KMS-11 (cell line): ENCODE data around the gene ANKDD1A.

ENCODE experiments used
- H2AFZ ChIP-seq: fragments of 200-600 bp; sonication (generic); 2 replicates; pipeline ENCODE4 v1.6.1; 2016; ENCODE audit warnings: antibody characterized with exemption, mixed run types, low read depth
- H3K27ac ChIP-seq: fragments of 200-600 bp; sonication (generic); 2 replicates; pipeline ENCODE4 v1.6.1; 2016; ENCODE audit warnings: mild to moderate bottlenecking, mixed run types
- H3K27me3 ChIP-seq: fragments of 200-600 bp; sonication (generic); 2 replicates; pipeline ENCODE4 v1.6.1; 2017; ENCODE audit warnings: mild to moderate bottlenecking, low read depth, mixed run types, moderate library complexity; ENCODE audit not compliant: insufficient read depth
- H3K36me3 ChIP-seq: fragments of 200-600 bp; sonication (generic); 2 replicates; pipeline ENCODE4 v1.6.1; 2017; ENCODE audit warnings: mild to moderate bottlenecking, mixed run types; ENCODE audit not compliant: insufficient read depth
- H3K4me1 ChIP-seq: fragments of 200-600 bp; sonication (generic); 2 replicates; pipeline ENCODE4 v1.6.1; 2016; ENCODE audit warnings: mild to moderate bottlenecking, low read depth, mixed run types; ENCODE audit not compliant: poor library complexity, severe bottlenecking
- H3K4me2 ChIP-seq: fragments of 200-600 bp; sonication (generic); 2 replicates; pipeline ENCODE4 v1.7.0; 2016; ENCODE audit warnings: mild to moderate bottlenecking, mixed run types
- H3K4me3 ChIP-seq: fragments of 200-600 bp; sonication (generic); IDR thresholded peaks from 2 replicates; pipeline ENCODE4 v1.6.1; 2017; ENCODE audit warnings: low read depth, low read length, mixed read lengths; ENCODE audit not compliant: insufficient read depth
- H3K79me2 ChIP-seq: fragments of 200-600 bp; sonication (generic); 2 replicates; pipeline ENCODE4 v1.6.1; 2016; ENCODE audit warnings: low read depth, mixed run types; ENCODE audit not compliant: insufficient read depth
- H3K9ac ChIP-seq: fragments of 200-600 bp; sonication (generic); 2 replicates; pipeline ENCODE4 v1.6.1; 2016; ENCODE audit warnings: mild to moderate bottlenecking, mixed run types
- H4K20me1 ChIP-seq: fragments of 200-600 bp; sonication (generic); 2 replicates; pipeline ENCODE4 v1.6.1; 2016; ENCODE audit warnings: mild to moderate bottlenecking, mixed run types; ENCODE audit not compliant: insufficient read depth
- CTCF ChIP-seq: fragments of 200-600 bp; sonication (generic); conservative IDR thresholded peaks from 2 replicates; pipeline ENCODE4 v1.6.1; 2017; ENCODE audit warnings: low read depth, mild to moderate bottlenecking, antibody characterized with exemption, low read length, moderate library complexity, mixed read lengths

Gene ANKDD1A

GRCh38 chr15:64896371-64897069 lies 15.2 kb upstream of the ANKDD1A start:
- H4K20me1 ChIP-seq = no peaks in the 10 kb centered on the region
- no peak overlapping the region; the same call in 1 of the 2 replicates for H3K9ac ChIP-seq
- peak overlapping the region; percentile 62; the same call in 1 of the 2 replicates for H2AFZ ChIP-seq
- H3K27me3 ChIP-seq = no peaks in the 10 kb centered on the region
- TF ChIP-seq CTCF = no peak
- peak overlapping the region; percentile 98 for H3K27ac ChIP-seq
- no peaks in the 10 kb centered on the region for H3K36me3 ChIP-seq
- peak overlapping the region; percentile 99 for H3K4me2 ChIP-seq
- no peaks in the 10 kb centered on the region for H3K79me2 ChIP-seq
- peaks cover 45% of the 10 kb centered on the region for H3K4me1 ChIP-seq
- no peak overlapping the region for H3K4me3 ChIP-seq

- H3K36me3 ChIP-seq = no peaks in the 10 kb centered on the region
- peaks cover 35% of the 10 kb centered on the region for H3K4me1 ChIP-seq
- no peak overlapping the region for H3K4me3 ChIP-seq
- H3K27me3 ChIP-seq = no peaks in the 10 kb centered on the region
- no peak overlapping the region for H2AFZ ChIP-seq
- H3K9ac ChIP-seq = no peak overlapping the region
- H3K27ac ChIP-seq = no peak overlapping the region
- no peak for TF ChIP-seq CTCF
- H3K79me2 ChIP-seq = no peaks in the 10 kb centered on the region
- no peaks in the 10 kb centered on the region for H4K20me1 ChIP-seq
- H3K4me2 ChIP-seq = no peak overlapping the region
Observed at GRCh38 chr15:64897345-64897985, 14.2 kb upstream of the ANKDD1A start.

GRCh38 chr15:64898406-64898805 lies 13.3 kb upstream of the ANKDD1A start:
- Histone ChIP-seq H3K27ac (no peak overlapping the region), H3K79me2 (no peaks in the 10 kb centered on the region), H3K36me3 (no peaks in the 10 kb centered on the region), H3K4me3 (no peak overlapping the region), H3K4me1 (peaks cover 26% of the 10 kb centered on the region), H3K27me3 (no peaks in the 10 kb centered on the region), H4K20me1 (no peaks in the 10 kb centered on the region), H3K4me2 (no peak overlapping the region), H3K9ac (no peak overlapping the region), H2AFZ (no peak overlapping the region)
- no peak for TF ChIP-seq CTCF

GRCh38 chr15:64901141-64901540 lies 10.6 kb upstream of the ANKDD1A start:
- no peaks in the 10 kb centered on the region for H3K36me3 ChIP-seq
- H3K27me3 ChIP-seq = no peaks in the 10 kb centered on the region
- H3K4me2 ChIP-seq = no peak overlapping the region
- H4K20me1 ChIP-seq = no peaks in the 10 kb centered on the region
- no peak overlapping the region for H2AFZ ChIP-seq
- peaks cover 9% of the 10 kb centered on the region for H3K4me1 ChIP-seq
- H3K27ac ChIP-seq = no peak overlapping the region
- H3K9ac ChIP-seq = no peak overlapping the region
- no peak for TF ChIP-seq CTCF
- no peak overlapping the region for H3K4me3 ChIP-seq
- H3K79me2 ChIP-seq = no peaks in the 10 kb centered on the region
